Breast epithelium (tissue), 3 donors: ENCODE data around the gene SLC5A11.

ENCODE experiments used
- POLR2A ChIP-seq: fragments of 450-650 bp; IDR thresholded peaks from one replicate; pipeline ENCODE4 v1.6.1; 2016; ENCODE audit warnings: antibody characterized with exemption, mild to moderate bottlenecking, moderate library complexity
- POLR2AphosphoS5 ChIP-seq, 3 donors: sonication (generic); formaldehyde crosslinking; IDR thresholded peaks; one replicate each; pipeline ENCODE4 v1.6.1; 2017; ENCODE audit warnings: antibody characterized with exemption in 3 of 3
- TF ChIP-seq, protein P1 (sequence below), 3 donors: fragments of 450-650 bp; IDR thresholded peaks; one replicate each; pipeline ENCODE4 v1.5.1; 2016 to 2017; ENCODE audit warnings: antibody characterized with exemption in 3 of 3, mild to moderate bottlenecking in 3 of 3, moderate library complexity in 3 of 3

DNA sequence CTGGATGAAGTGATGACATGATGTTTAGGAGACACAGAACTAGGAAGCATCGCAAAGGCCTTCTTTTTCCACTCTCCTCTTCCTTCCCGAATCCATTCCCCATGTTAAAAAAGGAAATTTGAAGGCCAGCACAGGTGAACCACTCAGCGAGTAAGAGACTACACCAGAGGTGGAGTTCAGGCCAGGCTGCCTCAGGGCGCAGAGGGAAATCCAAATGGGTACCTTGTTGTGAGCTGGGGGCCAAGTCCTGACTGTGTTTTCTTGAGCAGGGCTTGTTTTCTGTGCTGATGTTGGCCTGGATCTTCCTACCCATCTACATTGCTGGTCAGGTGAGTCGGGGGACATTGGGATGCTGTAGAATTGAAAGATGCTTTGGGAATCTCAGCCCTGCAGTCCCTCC, 26.1 kb downstream of the SLC5A11 start:
- TF ChIP-seq, protein P1, sequence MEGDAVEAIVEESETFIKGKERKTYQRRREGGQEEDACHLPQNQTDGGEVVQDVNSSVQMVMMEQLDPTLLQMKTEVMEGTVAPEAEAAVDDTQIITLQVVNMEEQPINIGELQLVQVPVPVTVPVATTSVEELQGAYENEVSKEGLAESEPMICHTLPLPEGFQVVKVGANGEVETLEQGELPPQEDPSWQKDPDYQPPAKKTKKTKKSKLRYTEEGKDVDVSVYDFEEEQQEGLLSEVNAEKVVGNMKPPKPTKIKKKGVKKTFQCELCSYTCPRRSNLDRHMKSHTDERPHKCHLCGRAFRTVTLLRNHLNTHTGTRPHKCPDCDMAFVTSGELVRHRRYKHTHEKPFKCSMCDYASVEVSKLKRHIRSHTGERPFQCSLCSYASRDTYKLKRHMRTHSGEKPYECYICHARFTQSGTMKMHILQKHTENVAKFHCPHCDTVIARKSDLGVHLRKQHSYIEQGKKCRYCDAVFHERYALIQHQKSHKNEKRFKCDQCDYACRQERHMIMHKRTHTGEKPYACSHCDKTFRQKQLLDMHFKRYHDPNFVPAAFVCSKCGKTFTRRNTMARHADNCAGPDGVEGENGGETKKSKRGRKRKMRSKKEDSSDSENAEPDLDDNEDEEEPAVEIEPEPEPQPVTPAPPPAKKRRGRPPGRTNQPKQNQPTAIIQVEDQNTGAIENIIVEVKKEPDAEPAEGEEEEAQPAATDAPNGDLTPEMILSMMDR (IDR thresholded peaks at IDR 0.05), result no peak
- TF ChIP-seq POLR2A (no peak), POLR2AphosphoS5 (IDR thresholded peaks at IDR 0.05) (no peak)
